CD4-positive, alpha-beta T cell (primary cell): Measurements from ENCODE around the gene PRPH. TPM values are rescaled to one million over a fixed set of nuclear protein-coding genes. Genes with fewer than 3 reads are reported as not detected.

Experiments used
- ATAC-seq: fragments of 200-7000 bp; cut with Tn5 transposase; one replicate; pipeline ENCODE4 v1.10.0; 2022; ENCODE audit warnings: mild to moderate bottlenecking; ENCODE audit not compliant: poor library complexity
- CTCF ChIA-PET: fragments of 350-600 bp; sonication (Branson Sonifier 250); formaldehyde crosslinking; loops from one replicate; lab custom pipeline; 2021; ENCODE audit warnings: antibody characterized with exemption, inconsistent platforms; lab: Charles Lee
- POLR2A ChIA-PET: fragments of 350-600 bp; sonication (Branson Sonifier 250); formaldehyde crosslinking; loops from one replicate; lab custom pipeline; 2021; ENCODE audit warnings: antibody characterized with exemption, inconsistent platforms; lab: Charles Lee
- DNase-seq, 14 experiments: peaks; one replicate each; pipeline ENCODE4 v3.0.0-alpha.2; 2013 to 2020; ENCODE audit warnings: mixed read lengths in 2 of 14
- H3K27ac ChIP-seq, 2 donors: one replicate each; pipeline versions ENCODE4 v1.5.1 to v1.7.0; 2013; ENCODE audit warnings: low read length in 2 of 2, low read depth in 1 of 2, mild to moderate bottlenecking in 1 of 2
- H3K27me3 ChIP-seq, 2 experiments: 1 replicate in 1 of 2; 2 replicates in 1 of 2; pipeline versions ENCODE4 v1.6.1 to v1.7.0; 2013; ENCODE audit warnings: low read length in 2 of 2, control low read depth in 1 of 2, mild to moderate bottlenecking in 1 of 2, moderate library complexity in 1 of 2; ENCODE audit not compliant: insufficient read depth in 2 of 2, control insufficient read depth in 1 of 2
- H3K36me3 ChIP-seq: one replicate; pipeline ENCODE4 v1.6.1; 2013; ENCODE audit warnings: low read length, control low read depth; ENCODE audit not compliant: insufficient read depth
- H3K4me1 ChIP-seq: one replicate; pipeline ENCODE4 v1.6.1; 2013; ENCODE audit warnings: low read length, control low read depth; ENCODE audit not compliant: insufficient read depth
- H3K4me3 ChIP-seq: one replicate; pipeline ENCODE4 v1.5.1; 2013; ENCODE audit warnings: mild to moderate bottlenecking, low read length, moderate library complexity
- H3K9me3 ChIP-seq, 2 experiments: 1 replicate in 1 of 2; 2 replicates in 1 of 2; pipeline versions ENCODE4 v1.6.1 to v1.7.0; 2013; ENCODE audit warnings: low read length in 2 of 2, mild to moderate bottlenecking in 2 of 2, control low read depth in 1 of 2, moderate library complexity in 1 of 2; ENCODE audit not compliant: control insufficient read depth in 1 of 2, insufficient read depth in 1 of 2
- H3K27ac Mint-ChIP-seq: one replicate; pipeline ENCODE4 v1.8.0; 2020; ENCODE audit warnings: mixed read lengths
- H3K27me3 Mint-ChIP-seq: one replicate; pipeline ENCODE4 v1.8.0; 2021; ENCODE audit warnings: mixed read lengths
- H3K36me3 Mint-ChIP-seq: one replicate; pipeline ENCODE4 v1.8.0; 2021; ENCODE audit warnings: low read depth, mixed read lengths
- H3K4me1 Mint-ChIP-seq: one replicate; pipeline ENCODE4 v1.8.0; 2021; ENCODE audit warnings: low read depth, mixed read lengths
- H3K4me3 Mint-ChIP-seq: one replicate; pipeline ENCODE4 v1.8.0; 2020; ENCODE audit warnings: mild to moderate bottlenecking, mixed read lengths
- H3K9me3 Mint-ChIP-seq: one replicate; pipeline ENCODE4 v1.8.0; 2020; ENCODE audit warnings: mixed read lengths
- intact Hi-C, 2 experiments: fragments of 100-400 bp; cut with DNase I in 1 of 2; cut with micrococcal nuclease in 1 of 2; formaldehyde crosslinking; loops; one replicate each; pipeline versions ENCODE4 v1.15.1 to v1.9.0; 2023 to 2025; cut with DNase I, micrococcal nuclease
- total RNA-seq, 174 experiments: library from RNA in 2 of 174; stranded (reverse) in 2 of 174; gene quantifications; one replicate each; pipeline ENCODE4 v1.2.3 and lab custom pipeline; 2021 to 2026
- TF ChIP-seq, protein P1 (sequence below): fragments of 200-600 bp; IDR thresholded peaks from one replicate; pipeline ENCODE4 v1.8.0; 2022; ENCODE audit warnings: antibody characterized with exemption, mild to moderate bottlenecking

The PRPH gene
- total RNA-seq, 2 experiments from 2014 or later, result 0.56 TPM; not detected in 1

GRCh38 chr12:49260166-49260565 is 34.8 kb upstream of the PRPH start:
- no peak for ATAC-seq
- Mint-ChIP-seq H3K27ac (no peak overlapping the region), H3K4me3 (no peak overlapping the region), H3K27me3 (no peaks in the 10 kb centered on the region), H3K9me3 (no peaks in the 10 kb centered on the region), H3K36me3 (peaks cover 1% of the 10 kb centered on the region), H3K4me1 (peaks cover 6% of the 10 kb centered on the region)
- intact Hi-C loops, result no loop called here
- TF ChIP-seq, protein P1, sequence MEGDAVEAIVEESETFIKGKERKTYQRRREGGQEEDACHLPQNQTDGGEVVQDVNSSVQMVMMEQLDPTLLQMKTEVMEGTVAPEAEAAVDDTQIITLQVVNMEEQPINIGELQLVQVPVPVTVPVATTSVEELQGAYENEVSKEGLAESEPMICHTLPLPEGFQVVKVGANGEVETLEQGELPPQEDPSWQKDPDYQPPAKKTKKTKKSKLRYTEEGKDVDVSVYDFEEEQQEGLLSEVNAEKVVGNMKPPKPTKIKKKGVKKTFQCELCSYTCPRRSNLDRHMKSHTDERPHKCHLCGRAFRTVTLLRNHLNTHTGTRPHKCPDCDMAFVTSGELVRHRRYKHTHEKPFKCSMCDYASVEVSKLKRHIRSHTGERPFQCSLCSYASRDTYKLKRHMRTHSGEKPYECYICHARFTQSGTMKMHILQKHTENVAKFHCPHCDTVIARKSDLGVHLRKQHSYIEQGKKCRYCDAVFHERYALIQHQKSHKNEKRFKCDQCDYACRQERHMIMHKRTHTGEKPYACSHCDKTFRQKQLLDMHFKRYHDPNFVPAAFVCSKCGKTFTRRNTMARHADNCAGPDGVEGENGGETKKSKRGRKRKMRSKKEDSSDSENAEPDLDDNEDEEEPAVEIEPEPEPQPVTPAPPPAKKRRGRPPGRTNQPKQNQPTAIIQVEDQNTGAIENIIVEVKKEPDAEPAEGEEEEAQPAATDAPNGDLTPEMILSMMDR, result no peak
- Histone ChIP-seq H3K9me3 (no peaks in the 10 kb centered on the region), H3K36me3 (no peaks in the 10 kb centered on the region), H3K4me3 (no peak overlapping the region), H3K27me3 (no peaks in the 10 kb centered on the region), H3K4me1 (peaks cover 10% of the 10 kb centered on the region), H3K27ac (no peak overlapping the region)
- DNase-seq, result no peak
- ChIA-PET POLR2A (no interaction called here), CTCF (no interaction called here)

- H3K4me3 ChIP-seq, result no peak overlapping the region
- H3K4me1 Mint-ChIP-seq, result peaks cover 11% of the 10 kb centered on the region
- no peaks in the 10 kb centered on the region for H3K27me3 Mint-ChIP-seq
- intact Hi-C loops, result no loop called here
- ChIA-PET POLR2A (no interaction called here), CTCF (no interaction called here)
- DNase-seq (no peak), ATAC-seq (no peak)
- H3K27ac Mint-ChIP-seq, result no peak overlapping the region
- H3K4me3 Mint-ChIP-seq, result no peak overlapping the region
- H3K27me3 ChIP-seq, result no peaks in the 10 kb centered on the region
- H3K4me1 ChIP-seq, result peaks cover 16% of the 10 kb centered on the region
- H3K9me3 ChIP-seq, result no peaks in the 10 kb centered on the region
- peaks cover 6% of the 10 kb centered on the region for H3K36me3 Mint-ChIP-seq
- no peak overlapping the region for H3K27ac ChIP-seq
- H3K36me3 ChIP-seq, result no peaks in the 10 kb centered on the region
- H3K9me3 Mint-ChIP-seq, result no peaks in the 10 kb centered on the region
- TF ChIP-seq, protein P1, result no peak
Observed at GRCh38 chr12:49260571-49261363, 34.2 kb upstream of the PRPH start.

DNA sequence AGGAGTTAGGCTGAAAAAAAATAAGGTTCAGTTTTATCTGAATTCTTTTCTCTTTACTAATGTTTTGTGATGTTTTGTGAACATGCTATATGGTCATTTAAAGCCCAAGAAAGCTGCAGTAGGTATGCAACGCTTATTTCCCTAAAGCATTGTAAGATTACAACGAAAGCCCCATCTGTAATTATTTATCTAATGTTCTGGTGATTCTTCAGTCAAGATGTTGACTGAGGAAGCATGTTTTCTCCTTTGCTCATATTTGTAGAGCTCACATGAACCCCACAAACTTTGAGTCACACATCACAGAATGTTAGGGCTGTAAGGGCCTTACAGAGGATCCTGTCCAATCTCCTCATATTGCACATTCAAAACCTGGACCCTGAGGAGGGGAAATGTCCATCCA is 33.2 kb upstream of the PRPH start:
- ChIA-PET POLR2A (no interaction called here), CTCF (no interaction called here)
- no peak overlapping the region for H3K27ac Mint-ChIP-seq
- no peaks in the 10 kb centered on the region for H3K9me3 ChIP-seq
- H3K27ac ChIP-seq, result no peak overlapping the region
- no peaks in the 10 kb centered on the region for H3K9me3 Mint-ChIP-seq
- peaks cover 6% of the 10 kb centered on the region for H3K36me3 Mint-ChIP-seq
- intact Hi-C loops, result loop anchor here in 1 of 2 experiments (2.0 kb wide), 1 partner anchor 27 kb away; no protein-coding TSS in a partner anchor
- DNase-seq (no peak), ATAC-seq (no peak)
- H3K4me3 Mint-ChIP-seq, result no peak overlapping the region
- no peaks in the 10 kb centered on the region for H3K27me3 ChIP-seq
- no peak overlapping the region for H3K4me3 ChIP-seq
- peaks cover 26% of the 10 kb centered on the region for H3K4me1 ChIP-seq
- H3K27me3 Mint-ChIP-seq, result no peaks in the 10 kb centered on the region
- TF ChIP-seq, protein P1, result no peak
- peaks cover 11% of the 10 kb centered on the region for H3K4me1 Mint-ChIP-seq
- no peaks in the 10 kb centered on the region for H3K36me3 ChIP-seq
